GM18870 (cell line): ENCODE data around the gene UBA1.

Experiments used
- ATAC-seq: cut with Tn5 transposase; IDR thresholded peaks from one replicate; pipeline ENCODE4 v1.9.1; 2021; ENCODE audit warnings: moderate library complexity; ENCODE audit not compliant: unreplicated experiment

UBA1 gene

DNA sequence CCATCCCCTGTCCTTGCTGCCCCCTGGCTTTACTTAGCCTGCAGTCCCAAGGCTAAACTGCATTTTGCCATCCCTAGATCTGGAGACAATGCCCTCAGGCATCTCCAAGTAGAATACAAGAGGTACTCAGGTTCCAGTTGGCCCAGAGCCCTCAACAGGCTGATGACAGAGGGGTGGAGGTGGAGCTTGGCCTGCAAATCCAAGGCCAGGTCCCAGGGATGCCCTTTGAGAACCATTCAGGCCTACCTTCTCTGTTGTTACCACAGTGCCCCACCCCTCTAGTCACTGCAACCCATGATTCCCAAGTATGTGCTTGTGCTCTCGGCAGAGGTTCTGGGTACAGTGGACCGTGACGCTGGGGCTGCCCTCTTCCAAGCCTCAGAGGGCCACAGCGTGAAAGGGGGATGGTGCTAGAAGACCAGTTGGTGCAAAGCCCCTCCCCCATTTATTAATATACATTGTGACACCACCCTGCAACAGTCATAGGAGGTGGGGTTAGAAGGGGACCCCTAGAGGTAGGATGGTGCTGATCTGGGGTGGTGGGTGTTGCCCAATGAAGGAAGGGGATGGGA lies 6.4 kb upstream of the UBA1 start:
- ATAC-seq = no peak

- ATAC-seq = no peak
Observed at GRCh38 chrX:47189906-47190305, 3.7 kb upstream of the UBA1 start.

DNA sequence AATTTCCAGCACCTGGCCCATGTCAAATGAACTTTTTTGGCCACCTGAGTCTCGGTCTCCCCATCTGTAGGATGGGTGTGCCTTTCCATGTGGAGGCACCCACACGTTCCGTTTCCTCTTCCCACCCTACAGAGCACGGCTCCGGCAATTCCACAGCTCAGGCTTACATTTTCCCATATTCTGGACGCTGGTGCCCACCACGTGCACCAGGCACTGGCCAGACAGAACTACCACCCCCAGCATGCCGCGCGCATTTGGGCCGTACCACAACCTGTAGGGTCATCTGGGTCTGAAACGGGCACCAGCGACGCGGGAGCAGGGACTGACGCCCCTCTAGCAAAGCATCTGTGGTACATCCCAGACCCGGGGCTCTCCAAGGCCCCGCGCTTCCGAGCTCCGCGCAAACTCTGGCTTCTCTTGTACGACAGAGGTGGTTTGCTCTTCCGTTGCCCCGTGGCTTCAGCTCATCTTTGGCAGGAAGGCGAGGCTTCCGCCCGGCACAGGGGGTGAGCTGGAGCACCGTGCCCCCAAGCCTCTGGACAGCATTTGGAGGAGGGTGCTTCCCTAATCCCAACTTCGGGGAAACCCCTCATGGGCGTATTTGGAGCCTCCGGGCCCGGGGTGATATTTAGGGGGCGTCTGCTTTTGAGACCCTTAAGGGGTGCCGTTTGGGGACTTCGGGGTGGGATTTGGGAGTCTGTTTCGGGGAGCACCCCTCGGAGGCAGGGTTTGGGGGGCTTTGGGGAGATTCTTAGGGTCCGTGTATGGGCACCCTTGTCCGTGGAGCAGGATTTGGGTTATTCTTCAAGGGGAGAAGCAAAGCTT lies 3.0 kb upstream of the UBA1 start:
- ATAC-seq = peak; percentile 40

- no peak for ATAC-seq
Observed at GRCh38 chrX:47191331-47191730, 2.3 kb upstream of the UBA1 start.

- ATAC-seq = no peak
Observed at GRCh38 chrX:47191806-47192401, 1.7 kb upstream of the UBA1 start.

DNA sequence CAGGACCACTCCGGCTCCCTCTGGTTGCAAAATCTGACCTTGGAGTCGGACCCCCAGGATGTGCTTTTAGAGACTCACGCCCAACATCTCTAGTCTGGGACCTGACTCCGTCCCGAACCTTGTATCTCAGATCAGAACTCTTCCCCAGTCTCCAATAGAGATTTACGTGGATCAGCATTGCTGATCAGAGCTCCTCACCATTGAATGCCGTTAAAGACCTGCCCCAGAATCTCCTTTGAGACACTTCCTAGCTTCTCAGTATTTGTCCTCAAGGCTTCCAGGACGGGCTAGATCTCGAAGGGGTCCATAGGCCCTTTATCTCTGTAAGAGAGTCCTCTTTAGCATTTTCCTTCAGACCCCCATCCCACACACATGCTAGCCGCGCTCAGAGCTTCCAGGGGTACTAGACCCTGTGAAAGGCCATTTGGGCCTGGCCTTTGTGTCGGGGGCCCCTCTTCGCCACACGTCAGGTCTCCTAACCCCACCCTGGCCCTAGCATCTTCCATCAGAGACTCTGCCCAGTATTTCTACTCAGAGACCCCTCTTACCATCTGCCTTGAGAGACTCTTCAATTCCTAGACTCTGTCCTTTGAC lies 662 bp downstream of the UBA1 start:
- ATAC-seq = no peak

GRCh38 chrX:47196098-47196497 lies 2.5 kb downstream of the UBA1 start:
- no peak for ATAC-seq

- no peak for ATAC-seq
Observed at GRCh38 chrX:47197526-47197925, 3.9 kb downstream of the UBA1 start.

GRCh38 chrX:47198026-47198686 lies 4.5 kb downstream of the UBA1 start:
- no peak for ATAC-seq

DNA sequence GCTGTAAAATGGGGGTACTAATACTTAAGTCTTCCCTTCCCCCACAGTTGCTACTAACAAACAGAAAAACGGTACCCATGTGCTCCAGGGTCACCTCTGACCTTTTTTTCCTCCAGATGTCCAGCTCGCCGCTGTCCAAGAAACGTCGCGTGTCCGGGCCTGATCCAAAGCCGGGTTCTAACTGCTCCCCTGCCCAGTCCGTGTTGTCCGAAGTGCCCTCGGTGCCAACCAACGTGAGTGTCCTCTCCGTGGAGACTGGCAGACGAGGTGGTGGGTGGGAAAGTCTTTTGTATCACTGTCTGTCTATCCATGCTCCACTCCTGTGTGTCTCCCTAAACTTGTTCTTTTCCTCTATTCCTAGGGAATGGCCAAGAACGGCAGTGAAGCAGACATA lies 5.1 kb downstream of the UBA1 start:
- no peak for ATAC-seq

DNA sequence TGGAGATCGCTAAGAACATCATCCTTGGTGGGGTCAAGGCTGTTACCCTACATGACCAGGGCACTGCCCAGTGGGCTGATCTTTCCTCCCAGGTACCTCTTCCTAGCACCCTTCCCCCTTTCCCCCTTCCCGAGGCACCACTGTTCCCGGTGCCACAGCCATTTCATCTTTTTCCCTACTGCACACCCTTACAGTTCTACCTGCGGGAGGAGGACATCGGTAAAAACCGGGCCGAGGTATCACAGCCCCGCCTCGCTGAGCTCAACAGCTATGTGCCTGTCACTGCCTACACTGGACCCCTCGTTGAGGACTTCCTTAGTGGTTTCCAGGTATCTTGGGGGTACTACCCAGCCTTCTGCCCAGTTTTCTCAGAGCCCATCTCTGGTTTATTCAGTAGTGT lies 5.7 kb downstream of the UBA1 start:
- no peak for ATAC-seq

DNA sequence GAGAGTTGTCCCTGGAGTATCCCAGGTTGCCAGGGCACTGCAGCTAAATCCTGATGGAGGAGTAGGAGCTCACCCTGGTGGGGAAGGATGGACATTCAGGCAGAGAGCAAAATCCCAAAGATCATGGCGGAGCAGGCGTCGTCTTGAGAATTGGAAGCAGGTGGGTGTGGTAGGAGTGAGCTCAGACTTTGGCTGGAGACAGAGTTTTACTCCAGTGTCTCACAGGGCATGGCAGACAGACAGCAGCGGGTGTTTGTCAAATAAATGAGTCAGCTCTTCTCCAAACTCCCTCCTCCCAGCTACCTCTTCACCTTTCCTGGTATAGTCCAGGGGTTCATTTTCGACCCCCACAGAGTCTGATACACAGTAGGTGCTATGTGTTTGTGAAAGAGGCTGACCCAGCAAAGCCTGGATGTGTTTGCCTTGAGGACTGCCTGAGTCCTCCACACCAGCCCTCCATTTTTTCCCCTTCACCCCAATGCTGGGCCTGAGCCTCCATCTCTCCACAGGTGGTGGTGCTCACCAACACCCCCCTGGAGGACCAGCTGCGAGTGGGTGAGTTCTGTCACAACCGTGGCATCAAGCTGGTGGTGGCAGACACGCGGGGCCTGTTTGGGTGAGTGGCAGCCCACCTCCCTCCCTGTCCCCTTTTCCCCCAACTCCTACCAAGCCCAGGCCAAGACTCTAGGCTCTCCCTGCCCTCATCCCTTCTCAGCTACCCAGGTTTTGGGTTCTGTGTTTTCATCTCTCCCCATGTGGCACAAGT lies 6.9 kb downstream of the UBA1 start:
- no peak for ATAC-seq

DNA sequence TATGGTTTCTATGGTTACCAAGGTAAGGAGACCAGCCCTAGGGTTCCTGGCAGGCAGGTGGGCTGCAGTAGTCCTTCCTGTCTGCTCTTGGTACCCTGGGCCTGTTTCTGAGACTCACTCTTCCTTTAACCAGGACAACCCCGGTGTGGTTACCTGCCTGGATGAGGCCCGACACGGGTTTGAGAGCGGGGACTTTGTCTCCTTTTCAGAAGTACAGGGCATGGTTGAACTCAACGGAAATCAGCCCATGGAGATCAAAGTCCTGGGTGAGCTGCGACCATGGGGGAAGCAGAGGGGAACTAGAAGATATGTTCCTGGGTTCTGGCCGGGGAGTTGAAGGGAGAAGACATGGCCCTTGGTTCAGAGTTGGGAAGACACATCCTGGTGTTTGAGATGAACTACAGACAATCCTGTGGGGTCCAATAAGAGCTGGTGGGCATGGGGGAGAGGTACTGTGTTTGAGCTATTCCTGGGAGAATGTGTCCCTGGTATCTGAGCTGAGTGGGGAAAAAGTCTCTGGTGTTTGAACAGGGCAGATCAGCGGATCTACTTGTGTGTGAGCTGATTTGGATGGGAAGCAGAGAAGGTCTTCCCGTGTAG lies 7.8 kb downstream of the UBA1 start:
- no peak for ATAC-seq

DNA sequence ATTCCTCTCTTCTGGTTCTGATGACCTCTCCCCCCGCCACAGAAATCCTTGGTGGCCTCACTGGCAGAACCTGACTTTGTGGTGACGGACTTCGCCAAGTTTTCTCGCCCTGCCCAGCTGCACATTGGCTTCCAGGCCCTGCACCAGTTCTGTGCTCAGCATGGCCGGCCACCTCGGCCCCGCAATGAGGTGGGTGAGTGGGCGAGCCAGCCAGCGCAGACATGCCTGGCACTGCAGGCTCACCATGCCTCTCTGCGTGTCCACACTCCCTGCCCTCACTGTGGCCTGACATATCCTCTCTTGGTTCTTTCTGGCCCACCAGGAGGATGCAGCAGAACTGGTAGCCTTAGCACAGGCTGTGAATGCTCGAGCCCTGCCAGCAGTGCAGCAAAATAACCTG lies 8.7 kb downstream of the UBA1 start:
- no peak for ATAC-seq

DNA sequence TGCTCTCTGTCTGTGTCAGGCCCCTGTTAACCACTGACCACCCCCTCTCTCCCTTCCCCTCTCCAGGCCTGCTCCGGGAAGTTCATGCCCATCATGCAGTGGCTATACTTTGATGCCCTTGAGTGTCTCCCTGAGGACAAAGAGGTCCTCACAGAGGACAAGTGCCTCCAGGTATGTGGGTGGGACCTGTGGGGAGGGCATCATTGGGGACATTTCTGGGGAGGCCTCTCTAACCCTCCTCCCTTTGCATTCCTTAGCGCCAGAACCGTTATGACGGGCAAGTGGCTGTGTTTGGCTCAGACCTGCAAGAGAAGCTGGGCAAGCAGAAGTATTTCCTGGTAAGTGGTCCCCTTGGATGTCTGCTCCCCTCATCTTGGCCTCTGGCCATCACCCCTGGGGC lies 9.2 kb downstream of the UBA1 start:
- no peak for ATAC-seq

- ATAC-seq = no peak
Observed at GRCh38 chrX:47204970-47205369, 11.3 kb downstream of the UBA1 start.

DNA sequence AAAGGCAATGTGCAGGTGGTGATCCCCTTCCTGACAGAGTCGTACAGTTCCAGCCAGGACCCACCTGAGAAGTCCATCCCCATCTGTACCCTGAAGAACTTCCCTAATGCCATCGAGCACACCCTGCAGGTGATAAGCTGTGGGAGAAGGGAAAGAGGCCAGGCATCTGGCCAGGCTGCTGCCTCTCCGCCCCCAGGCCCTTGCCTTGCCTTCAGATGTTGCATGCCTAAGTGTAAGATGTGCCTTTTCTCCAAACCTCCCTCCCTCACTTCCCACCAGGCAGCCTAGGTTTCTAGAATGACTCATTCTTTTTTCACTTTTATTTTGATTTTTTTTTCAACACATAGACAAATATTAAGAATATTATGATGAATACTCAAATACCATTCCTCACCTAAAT lies 12.7 kb downstream of the UBA1 start:
- no peak for ATAC-seq

DNA sequence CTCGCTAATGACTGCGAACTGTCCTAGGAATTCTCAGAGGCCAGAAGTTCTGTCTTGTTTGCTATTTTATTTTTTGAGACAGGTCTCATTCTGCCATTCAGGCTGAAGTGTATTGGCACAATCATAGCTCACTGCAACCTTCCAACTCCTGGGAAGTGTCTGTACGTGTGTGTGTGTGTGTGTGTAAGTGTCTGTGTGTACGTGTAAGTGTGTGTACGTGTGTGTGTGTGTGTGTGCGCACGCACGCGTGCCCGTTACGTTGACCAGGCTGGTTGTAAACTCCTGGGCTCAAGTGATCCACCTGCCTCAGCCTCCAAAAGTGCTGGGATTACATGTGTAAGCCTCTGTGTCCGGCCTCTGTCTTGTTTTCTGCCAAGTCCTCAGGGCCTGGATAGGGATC lies 14.5 kb downstream of the UBA1 start:
- ATAC-seq = no peak

DNA sequence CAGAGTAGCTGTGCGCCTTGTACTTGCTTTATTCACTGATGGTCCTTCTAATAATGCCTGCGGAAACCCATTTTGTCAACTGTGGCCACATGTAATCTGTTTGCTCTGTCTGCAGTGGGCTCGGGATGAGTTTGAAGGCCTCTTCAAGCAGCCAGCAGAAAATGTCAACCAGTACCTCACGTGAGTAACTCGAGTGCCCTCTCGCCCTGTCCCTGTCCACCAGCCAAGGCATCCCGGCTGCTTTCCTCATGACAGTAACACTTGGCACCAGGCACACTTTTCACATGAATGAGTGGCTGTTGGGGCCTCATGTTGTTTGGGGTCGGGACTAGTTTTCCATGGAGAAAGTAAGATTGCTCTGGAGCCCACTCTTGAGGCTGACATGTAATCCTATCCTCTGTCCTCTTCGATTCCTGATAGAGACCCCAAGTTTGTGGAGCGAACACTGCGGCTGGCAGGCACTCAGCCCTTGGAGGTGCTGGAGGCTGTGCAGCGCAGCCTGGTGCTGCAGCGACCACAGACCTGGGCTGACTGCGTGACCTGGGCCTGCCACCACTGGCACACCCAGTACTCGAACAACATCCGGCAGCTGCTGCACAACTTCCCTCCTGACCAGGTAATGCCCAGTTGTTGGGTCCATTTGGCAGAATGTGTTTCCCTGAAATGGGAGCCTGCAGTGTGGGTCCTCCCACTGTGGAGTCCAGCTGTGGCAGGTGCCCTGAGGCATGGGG lies 16.0 kb downstream of the UBA1 start:
- ATAC-seq = no peak
